ENCODE data around the gene TNIK.

Gene TNIK

GRCh38 chr3:171125010-171125409 lies 335.2 kb downstream of the TNIK start:
- H3K36me3 ChIP-seq (ENCODE audit: control insufficient read depth, low read length), result no peaks in the 10 kb centered on the region
- H3K4me1 ChIP-seq (ENCODE audit: control insufficient read depth, low read length), result no peaks in the 10 kb centered on the region
- no peaks in the 10 kb centered on the region for H3F3A ChIP-seq (ENCODE audit: control insufficient read depth, insufficient read depth)
- H3K4me3 ChIP-seq (ENCODE audit: low read length), result no peak overlapping the region
- H3K27ac ChIP-seq (ENCODE audit: low read depth, low read length), result no peak overlapping the region
- H4K20me1 ChIP-seq (ENCODE audit: control insufficient read depth, insufficient read depth, low read depth, low read length), result no peaks in the 10 kb centered on the region
- no peaks in the 10 kb centered on the region for H3K9me2 ChIP-seq (replicated peaks; ENCODE audit: control insufficient read depth, low read length)
- no peaks in the 10 kb centered on the region for H3K27me3 ChIP-seq (ENCODE audit: control insufficient read depth, low read length)
- no peak overlapping the region for H3K4me2 ChIP-seq (ENCODE audit: low read length)
- H3K79me2 ChIP-seq (ENCODE audit: control insufficient read depth, low read length), result no peaks in the 10 kb centered on the region
- H3K9me3 ChIP-seq (ENCODE audit: control insufficient read depth, insufficient read depth, low read length), result no peaks in the 10 kb centered on the region
- TF ChIP-seq EZH2phosphoT487 (IDR thresholded peaks at IDR 0.05; ENCODE audit: borderline replicate concordance, low read length), result no peak
- TF ChIP-seq CTCF (IDR thresholded peaks at IDR 0.05; ENCODE audit: low read depth, low read length, poor library complexity, severe bottlenecking), result no peak

GRCh38 chr3:171123915-171124314 lies 336.3 kb downstream of the TNIK start:
- no peaks in the 10 kb centered on the region for H3K36me3 ChIP-seq (ENCODE audit: control insufficient read depth, low read length)
- H3K4me3 ChIP-seq (ENCODE audit: low read length), result no peak overlapping the region

GRCh38 chr3:171122861-171123260 lies 337.3 kb downstream of the TNIK start:
- Histone ChIP-seq H3K27ac (ENCODE audit: low read depth, low read length) (no peak overlapping the region), H3K9me3 (ENCODE audit: control insufficient read depth, insufficient read depth, low read length) (no peaks in the 10 kb centered on the region), H4K20me1 (ENCODE audit: control insufficient read depth, insufficient read depth, low read depth, low read length) (no peaks in the 10 kb centered on the region), H3K27me3 (ENCODE audit: control insufficient read depth, low read length) (no peaks in the 10 kb centered on the region), H3K9me2 (replicated peaks; ENCODE audit: control insufficient read depth, low read length) (no peaks in the 10 kb centered on the region), H3K4me3 (ENCODE audit: low read length) (no peak overlapping the region), H3K79me2 (ENCODE audit: control insufficient read depth, low read length) (no peaks in the 10 kb centered on the region), H3K4me2 (ENCODE audit: low read length) (no peak overlapping the region), H3F3A (ENCODE audit: control insufficient read depth, insufficient read depth) (no peaks in the 10 kb centered on the region), H3K36me3 (ENCODE audit: control insufficient read depth, low read length) (no peaks in the 10 kb centered on the region), H3K4me1 (ENCODE audit: control insufficient read depth, low read length) (no peaks in the 10 kb centered on the region)
- TF ChIP-seq EZH2phosphoT487 (IDR thresholded peaks at IDR 0.05; ENCODE audit: borderline replicate concordance, low read length) (no peak), CTCF (IDR thresholded peaks at IDR 0.05; ENCODE audit: low read depth, low read length, poor library complexity, severe bottlenecking) (no peak)

More at GRCh38 chr3:171123915-171124314, 336.3 kb downstream of the TNIK start:
- Histone ChIP-seq H3K4me1 (ENCODE audit: control insufficient read depth, low read length) (no peaks in the 10 kb centered on the region), H3K27me3 (ENCODE audit: control insufficient read depth, low read length) (no peaks in the 10 kb centered on the region), H3F3A (ENCODE audit: control insufficient read depth, insufficient read depth) (no peaks in the 10 kb centered on the region), H3K9me3 (ENCODE audit: control insufficient read depth, insufficient read depth, low read length) (no peaks in the 10 kb centered on the region), H3K79me2 (ENCODE audit: control insufficient read depth, low read length) (no peaks in the 10 kb centered on the region), H3K4me2 (ENCODE audit: low read length) (no peak overlapping the region), H3K27ac (ENCODE audit: low read depth, low read length) (no peak overlapping the region), H3K9me2 (replicated peaks; ENCODE audit: control insufficient read depth, low read length) (no peaks in the 10 kb centered on the region), H4K20me1 (ENCODE audit: control insufficient read depth, insufficient read depth, low read depth, low read length) (no peaks in the 10 kb centered on the region)
- no peak for TF ChIP-seq EZH2phosphoT487 (IDR thresholded peaks at IDR 0.05; ENCODE audit: borderline replicate concordance, low read length)
- TF ChIP-seq CTCF (IDR thresholded peaks at IDR 0.05; ENCODE audit: low read depth, low read length, poor library complexity, severe bottlenecking), result no peak

GRCh38 chr3:171122240-171122639 lies 338.0 kb downstream of the TNIK start:
- Histone ChIP-seq H3K4me1 (ENCODE audit: control insufficient read depth, low read length) (no peaks in the 10 kb centered on the region), H3K9me2 (replicated peaks; ENCODE audit: control insufficient read depth, low read length) (no peaks in the 10 kb centered on the region), H3K9me3 (ENCODE audit: control insufficient read depth, insufficient read depth, low read length) (no peaks in the 10 kb centered on the region), H3K4me3 (ENCODE audit: low read length) (no peak overlapping the region), H3F3A (ENCODE audit: control insufficient read depth, insufficient read depth) (no peaks in the 10 kb centered on the region), H3K27ac (ENCODE audit: low read depth, low read length) (no peak overlapping the region), H3K27me3 (ENCODE audit: control insufficient read depth, low read length) (no peaks in the 10 kb centered on the region), H3K36me3 (ENCODE audit: control insufficient read depth, low read length) (no peaks in the 10 kb centered on the region), H3K79me2 (ENCODE audit: control insufficient read depth, low read length) (no peaks in the 10 kb centered on the region), H4K20me1 (ENCODE audit: control insufficient read depth, insufficient read depth, low read depth, low read length) (no peaks in the 10 kb centered on the region), H3K4me2 (ENCODE audit: low read length) (no peak overlapping the region)
- TF ChIP-seq EZH2phosphoT487 (IDR thresholded peaks at IDR 0.05; ENCODE audit: borderline replicate concordance, low read length) (no peak), CTCF (IDR thresholded peaks at IDR 0.05; ENCODE audit: low read depth, low read length, poor library complexity, severe bottlenecking) (no peak)

All from DOHH2 (cell line).